Fibroblast of upper back skin (primary cell): ENCODE data around the gene RPSA.
"Not testable (repeated sequence)": the region's sequence is repeated elsewhere in the genome, so short reads cannot be mapped to it uniquely, and the experiment has no call there.

Experiments used
- DNase-seq: peaks from one replicate; pipeline ENCODE4 v3.0.0-alpha.2; 2013

RPSA gene

DNA sequence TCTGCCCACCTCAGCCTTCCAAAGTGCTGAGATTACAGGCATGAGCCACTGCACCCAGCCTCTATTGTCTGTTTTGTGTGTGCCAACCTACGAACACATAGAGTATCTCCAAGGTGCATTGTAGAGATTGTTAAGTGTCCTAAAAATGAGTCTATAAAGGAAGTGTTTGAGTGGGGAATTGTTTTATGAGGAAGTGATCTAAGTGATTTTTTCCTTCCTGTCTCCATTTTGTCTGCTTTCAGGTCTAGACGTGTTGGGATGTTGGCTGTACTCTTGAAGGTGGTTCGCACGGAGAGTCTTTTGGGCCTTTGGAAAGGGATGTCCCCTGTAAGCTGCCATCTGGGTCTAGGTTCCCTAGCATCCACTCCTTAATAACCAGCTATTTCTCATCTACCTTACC, 16.3 kb upstream of the RPSA start:
- no peak for DNase-seq

DNA sequence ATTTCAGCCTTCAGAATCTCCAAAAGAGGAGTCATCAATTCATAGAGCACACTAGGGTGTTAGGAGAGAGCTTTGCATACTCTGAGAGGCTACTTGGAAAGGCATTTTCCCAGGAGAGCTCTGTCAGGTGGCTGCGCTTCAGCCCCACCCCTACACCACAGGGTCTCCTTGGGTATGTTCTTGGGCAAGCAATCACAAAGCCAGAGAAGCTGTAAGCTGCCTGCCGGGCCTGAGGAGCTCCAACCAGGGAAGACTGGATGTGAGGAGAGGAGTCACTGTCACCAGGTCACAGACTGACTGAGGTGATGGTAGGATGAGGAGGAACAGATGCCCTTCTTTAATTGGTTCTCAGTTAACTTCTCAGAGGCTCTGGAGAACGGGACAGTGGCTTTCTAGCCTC, 9.8 kb upstream of the RPSA start:
- no peak for DNase-seq

- no peak for DNase-seq
Measured at GRCh38 chr3:39398700-39399099, 7.8 kb upstream of the RPSA start.

DNA sequence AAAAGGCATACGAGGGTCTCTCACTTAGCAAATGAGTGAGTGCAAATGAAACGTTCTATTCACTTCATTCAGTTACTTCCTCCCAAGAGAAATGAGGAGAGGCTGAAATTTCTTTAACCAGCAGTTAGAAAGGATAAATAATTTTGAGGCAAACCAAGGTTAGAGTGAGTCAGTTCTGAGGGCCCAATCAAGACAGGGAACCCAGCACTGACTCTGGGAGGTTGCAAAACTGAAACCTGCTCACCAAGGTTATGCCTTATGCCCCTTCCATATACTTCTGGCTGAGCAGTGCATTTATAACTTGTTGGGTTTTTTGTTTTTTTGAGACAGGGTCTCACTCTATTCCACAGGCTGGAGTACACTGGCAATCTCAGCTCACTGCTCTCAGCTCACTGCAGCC, 4.5 kb upstream of the RPSA start:
- DNase-seq, result no peak

DNA sequence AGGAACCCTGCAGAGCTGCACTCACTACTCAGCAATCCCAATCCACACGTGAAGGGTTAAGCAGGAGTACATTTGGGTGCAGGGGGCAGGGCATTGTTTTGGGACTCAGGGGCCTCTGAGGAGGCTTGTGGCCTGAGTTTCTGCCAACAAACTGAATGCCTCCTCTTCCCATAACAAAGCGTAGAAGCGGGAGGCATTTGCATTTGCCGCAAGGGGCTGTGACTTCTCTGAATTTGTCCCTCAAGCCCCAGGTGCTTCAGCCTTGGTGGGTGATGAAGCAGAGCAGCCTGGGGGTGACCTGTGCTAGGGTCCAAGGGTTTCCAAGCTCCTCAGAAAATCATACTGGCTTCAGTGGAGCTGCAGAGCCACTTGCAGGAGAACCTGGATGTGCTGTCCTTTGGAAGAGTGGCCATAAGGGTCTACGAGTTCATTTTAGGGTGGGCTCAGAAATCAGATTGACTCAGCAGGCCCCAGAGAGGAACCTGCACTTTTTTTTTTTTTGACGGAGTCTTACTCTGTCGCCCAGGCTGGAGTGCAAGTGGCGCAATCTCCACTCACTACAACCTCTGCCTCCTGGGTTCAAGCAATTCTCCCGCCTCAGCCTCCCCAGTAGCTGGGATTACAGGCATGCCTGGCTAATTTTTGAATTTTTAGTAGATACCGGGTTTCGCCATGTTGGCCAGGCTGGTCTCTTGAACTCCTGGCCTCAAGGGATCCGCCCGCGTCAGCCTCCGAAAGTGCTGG, 1.4 kb upstream of the RPSA start:
- no peak for DNase-seq

DNA sequence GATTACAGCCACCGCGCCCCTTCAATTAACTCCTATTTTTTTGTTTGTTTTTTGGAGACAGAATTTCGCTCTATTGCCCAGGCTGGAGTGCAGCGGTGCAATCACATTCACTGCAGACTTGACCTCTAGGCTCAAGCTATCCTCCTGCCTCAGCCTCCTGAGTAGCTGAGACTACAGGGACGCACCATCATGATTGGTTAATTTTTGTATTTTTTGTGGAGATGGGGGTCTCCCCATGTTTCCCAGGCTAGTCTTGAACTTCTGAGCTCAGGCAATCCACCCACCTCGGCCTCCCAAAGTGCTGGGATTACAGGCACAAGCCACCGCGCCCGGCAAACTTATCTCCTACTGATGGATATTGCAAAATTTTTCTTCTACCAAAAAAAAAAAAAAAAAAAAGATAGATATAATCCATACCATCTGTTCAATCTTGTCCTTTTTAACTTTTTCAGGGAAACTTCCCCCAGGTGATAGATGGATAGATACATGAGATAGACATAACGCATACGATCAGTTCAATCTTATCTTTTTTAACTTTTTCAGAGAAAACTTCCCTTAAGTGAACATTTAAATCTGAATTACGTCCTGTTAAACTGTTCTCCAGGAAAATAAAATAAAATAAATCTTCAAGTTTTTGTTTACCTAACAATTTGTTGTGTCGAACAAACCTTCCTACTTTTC, 693 bp upstream of the RPSA start:
- no peak for DNase-seq

DNA sequence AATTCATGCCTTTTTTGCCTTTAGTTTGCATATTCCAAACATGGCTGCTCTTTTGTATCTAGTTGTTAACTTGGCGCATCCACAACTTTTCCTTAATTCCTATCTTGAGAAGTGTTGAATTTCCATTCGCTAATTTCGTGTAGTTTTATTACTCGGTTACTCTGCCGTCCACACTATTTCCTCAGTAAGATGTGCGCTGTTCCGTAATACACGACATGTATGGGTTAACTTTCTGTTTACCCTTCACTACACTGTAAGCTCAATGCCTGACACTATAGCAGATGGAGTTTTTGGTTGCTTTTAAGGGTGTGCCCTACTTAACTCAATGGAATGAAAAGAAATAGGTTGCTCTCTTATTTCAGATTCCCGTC, 724 bp downstream of the RPSA start:
- DNase-seq, result no peak

DNA sequence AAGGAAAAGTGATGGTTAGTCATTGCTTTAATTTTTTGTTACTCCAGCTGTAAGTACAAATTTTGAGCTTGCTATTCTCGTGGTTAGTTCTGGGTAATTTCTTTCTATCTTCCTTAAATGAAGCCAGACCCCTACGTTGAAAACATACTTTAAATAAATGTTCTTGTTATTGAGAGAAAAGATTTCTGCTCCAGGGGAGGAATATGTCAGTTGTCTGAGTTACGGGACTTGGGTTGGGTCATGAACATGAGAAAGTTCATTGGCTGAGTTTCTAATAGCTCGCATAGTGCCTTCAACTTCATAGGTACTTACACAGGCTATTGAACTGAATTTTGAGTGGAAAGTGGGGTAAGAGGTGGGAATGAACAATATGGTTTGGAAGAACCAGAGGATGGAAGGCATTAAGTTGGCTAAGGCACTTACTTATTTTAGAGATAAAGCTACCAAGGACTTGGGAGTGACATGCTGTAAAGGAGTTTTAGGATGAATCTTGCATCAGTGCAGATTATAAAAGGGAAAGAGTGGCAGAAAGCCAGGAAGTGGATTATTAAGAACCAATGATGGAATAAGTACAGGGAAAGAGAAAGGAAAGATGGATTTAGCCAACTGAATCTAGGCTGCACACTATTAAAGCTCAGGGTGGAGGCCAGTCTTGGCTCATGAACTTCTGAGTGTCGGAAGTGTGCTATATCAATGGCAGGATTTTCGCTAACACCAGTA, 1.4 kb downstream of the RPSA start:
- DNase-seq, result peak; percentile 36

DNA sequence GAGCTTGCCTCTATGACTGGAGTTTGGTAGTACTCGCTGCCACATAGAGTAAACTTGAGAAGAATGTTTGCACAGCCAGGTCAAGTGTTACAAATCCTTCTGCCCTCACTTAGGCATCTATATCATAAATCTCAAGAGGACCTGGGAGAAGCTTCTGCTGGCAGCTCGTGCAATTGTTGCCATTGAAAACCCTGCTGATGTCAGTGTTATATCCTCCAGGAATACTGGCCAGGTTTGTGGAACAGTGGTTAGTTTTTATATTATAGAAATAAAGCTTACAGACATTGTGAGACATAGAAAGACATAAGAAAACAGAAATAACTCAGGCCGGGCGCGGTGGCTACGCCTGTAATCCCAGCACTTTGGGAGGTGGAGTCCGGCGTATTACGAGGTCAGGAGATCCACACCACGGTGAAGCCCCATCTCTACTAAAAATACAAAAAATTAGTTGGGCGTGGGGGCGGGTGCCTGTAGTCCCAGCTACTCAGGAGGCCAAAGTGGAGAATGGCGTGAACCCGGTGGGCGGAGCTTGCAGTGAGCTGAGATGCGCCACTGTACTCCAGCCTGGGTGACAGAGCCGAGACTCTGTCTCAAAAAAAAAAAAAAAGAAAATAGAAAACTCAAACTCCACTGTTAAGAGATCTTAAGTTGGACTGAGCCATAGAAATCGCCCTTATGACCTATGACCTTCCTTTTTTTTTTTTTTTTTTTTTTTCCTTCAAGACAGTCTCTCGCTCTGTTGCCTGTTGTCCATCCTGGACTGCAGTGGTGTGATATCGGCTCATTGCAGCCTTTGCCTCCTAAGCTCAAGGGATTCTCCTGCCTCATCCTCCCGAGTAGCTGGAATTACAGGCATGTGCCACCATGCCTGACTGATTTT, 2.2 kb downstream of the RPSA start:
- no peak for DNase-seq

DNA sequence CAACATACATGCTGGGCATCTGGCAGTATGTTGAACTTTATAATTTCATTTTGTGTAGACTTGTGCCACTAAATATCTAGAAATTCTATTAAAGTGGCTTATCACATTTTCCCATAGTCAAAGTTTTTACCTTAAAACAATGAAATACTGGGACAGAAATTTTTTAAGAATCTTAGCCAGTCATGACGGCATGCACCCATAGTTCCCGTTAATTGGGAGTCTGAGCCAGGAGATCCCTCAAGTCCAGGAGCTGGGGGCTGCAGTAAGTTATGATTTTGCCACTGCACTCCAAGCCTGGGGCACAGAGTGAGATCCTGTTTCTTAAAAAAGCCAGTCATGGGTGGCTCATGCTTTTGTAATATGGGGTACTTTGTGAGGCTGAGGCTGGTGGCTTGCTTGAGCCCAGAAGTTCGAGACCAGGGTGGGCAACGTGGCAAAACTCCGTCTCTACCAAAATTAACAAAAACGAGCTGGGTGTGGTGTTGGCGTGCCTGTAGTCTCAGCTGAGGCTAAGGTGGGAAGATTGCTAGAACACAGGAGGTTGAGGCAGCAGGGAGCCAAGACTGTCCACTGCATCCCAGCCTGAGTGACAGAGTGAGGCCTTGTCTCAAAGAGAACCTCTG, 3.1 kb downstream of the RPSA start:
- DNase-seq, result no peak

GRCh38 chr3:39410893-39411292, 4.4 kb downstream of the RPSA start:
- DNase-seq, result no peak

DNA sequence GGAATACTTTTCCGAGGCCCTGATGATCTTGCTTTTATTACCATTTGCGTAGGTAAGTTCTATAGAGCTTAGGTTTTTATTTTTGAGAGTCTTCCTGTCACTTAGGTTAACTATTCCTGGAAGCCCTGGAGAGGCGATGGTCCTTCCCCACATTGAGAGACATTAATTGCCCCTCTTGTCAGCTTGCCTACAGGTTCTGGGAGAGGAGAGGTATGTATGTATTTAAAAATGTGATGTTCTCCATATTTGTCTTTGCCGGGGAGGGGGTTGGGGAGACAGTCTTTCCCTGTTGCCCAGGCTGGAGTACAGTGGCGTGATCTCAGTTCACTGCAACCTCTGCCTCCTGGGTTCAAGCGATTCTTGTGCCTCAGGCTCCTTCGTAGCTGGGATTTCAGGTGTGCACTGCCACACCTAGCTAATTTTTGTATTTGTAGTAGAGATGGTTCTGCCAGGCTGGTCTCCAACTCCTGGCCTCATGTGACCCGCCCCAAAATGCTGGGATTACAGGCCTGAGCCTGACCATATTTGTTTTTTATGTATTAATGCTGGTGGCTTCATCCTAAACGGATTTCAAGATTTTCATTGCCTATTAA, 6.2 kb downstream of the RPSA start:
- no peak for DNase-seq

- DNase-seq, result no peak
Measured at GRCh38 chr3:39413691-39414420, 7.3 kb downstream of the RPSA start.

- no peak for DNase-seq
Measured at GRCh38 chr3:39414421-39414907, 7.9 kb downstream of the RPSA start.

GRCh38 chr3:39415302-39415701, 8.8 kb downstream of the RPSA start:
- DNase-seq, result not testable (repeated sequence)

- DNase-seq, result no peak
Measured at GRCh38 chr3:39415983-39416382, 9.5 kb downstream of the RPSA start.

- not testable (repeated sequence) for DNase-seq
Measured at GRCh38 chr3:39416998-39417397, 10.5 kb downstream of the RPSA start.

DNA sequence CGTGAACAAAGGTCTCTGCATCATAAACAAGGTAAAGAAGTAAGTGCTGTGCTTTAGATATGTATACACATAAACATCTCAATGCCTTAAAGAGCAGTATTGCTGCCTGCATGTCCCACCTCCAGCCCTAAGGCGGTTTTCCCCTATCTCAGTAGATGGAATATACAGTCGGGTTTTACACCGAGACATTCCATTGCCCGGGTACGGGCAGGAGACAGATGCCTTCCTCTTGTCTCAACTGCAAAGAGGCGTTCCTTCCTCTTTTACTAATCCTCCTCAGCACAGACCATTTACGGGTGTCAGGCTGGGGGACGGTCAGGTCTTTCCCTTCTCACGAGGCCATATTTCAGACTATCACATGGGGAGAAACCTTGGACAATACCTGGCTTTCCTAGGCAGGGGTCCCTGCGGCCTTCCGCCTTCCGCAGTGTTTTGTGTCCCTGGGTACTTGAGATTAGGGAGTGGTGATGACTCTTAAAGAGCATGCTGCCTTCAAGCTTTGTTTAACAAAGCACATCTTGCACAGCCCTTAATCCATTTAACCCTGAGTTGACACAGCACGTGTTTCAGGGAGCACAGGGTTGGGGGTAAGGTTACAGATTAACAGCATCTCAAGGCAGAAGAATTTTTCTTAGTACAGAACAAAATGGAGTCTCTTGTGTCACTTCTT, 12.2 kb downstream of the RPSA start:
- DNase-seq, result not testable (repeated sequence)

DNA sequence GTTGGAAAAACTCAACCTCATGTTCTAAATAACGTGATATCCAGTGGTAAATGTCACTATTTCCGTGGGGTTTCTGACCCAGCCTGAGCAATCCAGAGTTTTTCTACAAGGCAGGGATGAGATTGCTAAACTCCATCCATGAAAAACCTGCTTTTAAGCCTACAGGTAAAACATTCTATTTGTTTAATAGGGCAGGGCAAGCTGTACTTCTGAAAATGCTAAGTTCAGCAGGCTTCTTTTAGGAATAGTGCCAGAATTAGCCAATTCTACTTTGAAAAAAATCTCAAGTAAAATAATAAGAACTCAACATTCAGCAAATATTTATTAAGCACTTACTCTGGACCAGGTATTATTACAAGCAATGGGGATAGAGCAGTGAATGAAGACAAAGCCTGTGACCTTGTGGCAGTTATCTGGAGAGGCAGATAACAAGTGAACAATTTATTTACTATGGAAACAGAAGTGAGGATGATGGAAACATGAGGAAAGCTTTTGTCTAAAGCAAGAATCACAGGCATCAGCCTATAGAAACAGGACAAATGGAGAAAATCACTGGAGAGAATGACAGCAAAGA, 13.3 kb downstream of the RPSA start:
- DNase-seq, result no peak

GRCh38 chr3:39420543-39420942, 14.0 kb downstream of the RPSA start:
- no peak for DNase-seq
